HG03432 (cell line): Measurements from ENCODE around the gene MEAF6.

Experiments
- ATAC-seq: cut with Tn5 transposase; IDR thresholded peaks from one replicate; pipeline ENCODE4 v1.9.1; 2021; ENCODE audit warnings: mild to moderate bottlenecking, moderate library complexity; ENCODE audit not compliant: unreplicated experiment

MEAF6 gene

GRCh38 chr1:37485902-37486679 lies 28.5 kb downstream of the MEAF6 start:
- no peak for ATAC-seq

- no peak for ATAC-seq
These were observed 30.1 kb downstream of the MEAF6 start for GRCh38 chr1:37484325-37485051.

- ATAC-seq, result no peak
These were observed 30.8 kb downstream of the MEAF6 start for GRCh38 chr1:37483785-37484184.

GRCh38 chr1:37482796-37483744 lies 31.5 kb downstream of the MEAF6 start:
- no peak for ATAC-seq

GRCh38 chr1:37482004-37482785 lies 32.4 kb downstream of the MEAF6 start:
- ATAC-seq, result no peak

GRCh38 chr1:37481289-37482003 lies 33.1 kb downstream of the MEAF6 start:
- no peak for ATAC-seq

GRCh38 chr1:37480581-37481288 lies 33.8 kb downstream of the MEAF6 start:
- no peak for ATAC-seq

- ATAC-seq, result no peak
These were observed 34.5 kb downstream of the MEAF6 start for GRCh38 chr1:37480125-37480466.

- peak; percentile 39 for ATAC-seq
These were observed 35.1 kb downstream of the MEAF6 start for GRCh38 chr1:37479255-37480124.

GRCh38 chr1:37478890-37479254 lies 35.7 kb downstream of the MEAF6 start:
- no peak for ATAC-seq

- no peak for ATAC-seq
These were observed 36.1 kb downstream of the MEAF6 start for GRCh38 chr1:37478451-37478881.

GRCh38 chr1:37477946-37478345 lies 36.6 kb downstream of the MEAF6 start:
- no peak for ATAC-seq

GRCh38 chr1:37477198-37477931 lies 37.2 kb downstream of the MEAF6 start:
- peak; percentile 43 for ATAC-seq

- no peak for ATAC-seq
These were observed 37.9 kb downstream of the MEAF6 start for GRCh38 chr1:37476460-37477197.

GRCh38 chr1:37476087-37476452 lies 38.5 kb downstream of the MEAF6 start:
- no peak for ATAC-seq

- no peak for ATAC-seq
These were observed 39.0 kb downstream of the MEAF6 start for GRCh38 chr1:37475380-37476086.
